Pancreas (tissue), 10 donors: ENCODE results near the gene DAW1. TPM values are rescaled to one million over a fixed set of nuclear protein-coding genes. Genes with fewer than 3 reads are reported as not detected.

Experiments
- ATAC-seq, 4 donors: fragments of 200-7000 bp; cut with Tn5 transposase; one replicate each; pipeline versions ENCODE4 v1.8.0 to v1.9.1; 2020; ENCODE audit warnings: mild to moderate bottlenecking in 4 of 4, moderate library complexity in 4 of 4
- DNase-seq, 6 donors: peaks; one replicate each; pipeline ENCODE4 v3.0.0-alpha.2; 2020
- FAIRE-seq: peaks from 2 replicates; lab custom pipeline; 2012; peaks lifted over from hg19 to GRCh38; lab: Jason Lieb, UNC
- H3K27ac ChIP-seq, 4 donors: fragments of 200-600 bp; sonication (generic); 1 replicate in 3 of 4; 2 replicates in 1 of 4; pipeline versions ENCODE4 v1.5.0 to v1.8.0; 2020
- H3K27me3 ChIP-seq, 4 donors: fragments of 200-600 bp; one replicate each; pipeline ENCODE4 v1.8.0; 2021
- H3K36me3 ChIP-seq, 3 donors: fragments of 200-600 bp; sonication (generic) in 1 of 3; one replicate each; pipeline versions ENCODE4 v1.5.0 to v1.8.0; 2020 to 2021
- H3K4me1 ChIP-seq, 3 donors: fragments of 200-600 bp; one replicate each; pipeline ENCODE4 v1.8.0; 2021
- H3K4me3 ChIP-seq, 4 donors: fragments of 200-600 bp; sonication (generic) in 2 of 4; one replicate each; pipeline versions ENCODE4 v1.5.0 to v1.8.0; 2020 to 2021
- H3K9me3 ChIP-seq, 4 donors: fragments of 200-600 bp; one replicate each; pipeline ENCODE4 v1.8.0; 2021
- WGBS, 2 donors: extraction: QIAGEN DNeasy Blood & Tissue Kit; methylation state at CpG; one replicate each; pipeline ENCODE4 v1.1.7; 2013; 5-methylcytosine and 5-hydroxymethylcytosine counted together
- intact Hi-C, 3 donors: fragments of 100-400 bp; cut with DNase I; formaldehyde crosslinking; loops; one replicate each; pipeline versions ENCODE4 v1.11.1 to v1.14.2; 2022
- polyA plus RNA-seq, 2 donors: library from polyadenylated mRNA; stranded (reverse); fragments of 200-250 nt; gene quantifications; one replicate each; pipeline ENCODE4 v1.2.3, GENCODE V29; 2013
- total RNA-seq, 6 donors: library from RNA; stranded (reverse); fragmentation: NEBNext Ultra II Directional in 4 of 6; extraction: Animal tissue kit (Norgen Biotek cat#: 25700) in 4 of 6; gene quantifications; one replicate each; pipeline versions ENCODE4 v1.2.1 to v1.2.4, GENCODE V29; 2021 to 2023
- TF ChIP-seq, protein P1 (sequence below), 4 donors: fragments of 200-600 bp; sonication (generic) in 3 of 4; IDR thresholded peaks; one replicate each; pipeline versions ENCODE4 v1.5.0 to v1.8.0; 2021; ENCODE audit warnings: antibody characterized with exemption in 4 of 4
- donor health status: healthy with polysubstance abuse.
- donor health status: DM: no; HTN: no; CAD: no; lungs with moderate emphysema.
- donor health status: DM: no; HTN: no; CAD: no.
- donor health status: control.
- donor health status: control.
- donor health status: Bipolar disorder and iron deficiency.
- donor health status: DM: yes; HTN: yes; CAD: no.
- donor health status: DM: no; HTN: no; CAD: no.
- donor health status: DM: no; HTN: no; CAD: no.
- donor health status: DM: yes; HTN: yes; CAD: no.

Gene DAW1
- total and polyA plus RNA-seq, 8 donors: 0.25 TPM; not detected in 7

GRCh38 chr2:227973241-227973640 lies 101.8 kb downstream of the DAW1 start:
- TF ChIP-seq, protein P1, sequence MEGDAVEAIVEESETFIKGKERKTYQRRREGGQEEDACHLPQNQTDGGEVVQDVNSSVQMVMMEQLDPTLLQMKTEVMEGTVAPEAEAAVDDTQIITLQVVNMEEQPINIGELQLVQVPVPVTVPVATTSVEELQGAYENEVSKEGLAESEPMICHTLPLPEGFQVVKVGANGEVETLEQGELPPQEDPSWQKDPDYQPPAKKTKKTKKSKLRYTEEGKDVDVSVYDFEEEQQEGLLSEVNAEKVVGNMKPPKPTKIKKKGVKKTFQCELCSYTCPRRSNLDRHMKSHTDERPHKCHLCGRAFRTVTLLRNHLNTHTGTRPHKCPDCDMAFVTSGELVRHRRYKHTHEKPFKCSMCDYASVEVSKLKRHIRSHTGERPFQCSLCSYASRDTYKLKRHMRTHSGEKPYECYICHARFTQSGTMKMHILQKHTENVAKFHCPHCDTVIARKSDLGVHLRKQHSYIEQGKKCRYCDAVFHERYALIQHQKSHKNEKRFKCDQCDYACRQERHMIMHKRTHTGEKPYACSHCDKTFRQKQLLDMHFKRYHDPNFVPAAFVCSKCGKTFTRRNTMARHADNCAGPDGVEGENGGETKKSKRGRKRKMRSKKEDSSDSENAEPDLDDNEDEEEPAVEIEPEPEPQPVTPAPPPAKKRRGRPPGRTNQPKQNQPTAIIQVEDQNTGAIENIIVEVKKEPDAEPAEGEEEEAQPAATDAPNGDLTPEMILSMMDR (IDR thresholded peaks at IDR 0.05): no peak
- DNase-seq: no peak
- H3K27me3 ChIP-seq: no peaks in the 10 kb centered on the region
- no peak overlapping the region for H3K4me3 ChIP-seq
- intact Hi-C loops: no loop called here
- no peak overlapping the region for H3K27ac ChIP-seq
- ATAC-seq: no peak
- H3K36me3 ChIP-seq: no peaks in the 10 kb centered on the region
- H3K4me1 ChIP-seq: no peaks in the 10 kb centered on the region
- WGBS, 2 donors: 72 to 73% methylated on average over 3 of the region's 3 CpGs
- FAIRE-seq: no peak
- H3K9me3 ChIP-seq: no peaks in the 10 kb centered on the region

Other genes with a start within 250 kb of the DAW1 start
- not detected for gene SCYGR5, start 204.8 kb upstream of the DAW1 start, total RNA-seq
- not detected for gene SCYGR5, start 204.8 kb upstream of the DAW1 start, polyA plus RNA-seq
- 1 to 10 TPM; 1.0 to 4.6 (median 3.0) TPM for gene SLC19A3, start 153.6 kb upstream of the DAW1 start, total RNA-seq
- gene SLC19A3, start 153.6 kb upstream of the DAW1 start, polyA plus RNA-seq: 1 to 10 TPM; 2.3 to 7.1 TPM
- not detected for gene SCYGR6, start 146.9 kb upstream of the DAW1 start, total RNA-seq
- gene SCYGR6, start 146.9 kb upstream of the DAW1 start, polyA plus RNA-seq: not detected
- gene SCYGR7, start 143.3 kb upstream of the DAW1 start, total RNA-seq: not detected
- gene SCYGR7, start 143.3 kb upstream of the DAW1 start, polyA plus RNA-seq: not detected
- gene SCYGR8, start 125.7 kb upstream of the DAW1 start, total RNA-seq: not detected
- gene SCYGR8, start 125.7 kb upstream of the DAW1 start, polyA plus RNA-seq: not detected
- gene CCL20, start 57.8 kb upstream of the DAW1 start, total RNA-seq: 1 to 10 TPM in 2 of 6 donors, under 1 TPM in 3, not detected in 1; 0.23 to 8.5 (median 0.67) TPM
- 1 to 10 TPM in 1 of 2 donors, under 1 TPM in 1; 0.75 to 8.8 TPM for gene CCL20, start 57.8 kb upstream of the DAW1 start, polyA plus RNA-seq